Liver (tissue), 9 donors: ENCODE results near the gene ZBTB7B. TPM values are rescaled to one million over a fixed set of nuclear protein-coding genes. Genes with fewer than 3 reads are reported as not detected.

ENCODE experiments used
- DNase-seq: peaks from one replicate; pipeline ENCODE4 v3.0.0-alpha.2; 2017; ENCODE audit warnings: low spot score
- H3K27ac ChIP-seq, 2 donors: one replicate each; pipeline ENCODE4 v1.7.0; 2013; ENCODE audit warnings: inconsistent platforms in 2 of 2, low read length in 2 of 2, control low read depth in 1 of 2, low read depth in 1 of 2, mild to moderate bottlenecking in 1 of 2
- H3K27me3 ChIP-seq, 4 donors: one replicate each; pipeline versions ENCODE4 v1.6.1 to v1.7.0; 2013; ENCODE audit warnings: low read length in 3 of 4, inconsistent platforms in 1 of 4, mild to moderate bottlenecking in 1 of 4, moderate library complexity in 1 of 4; ENCODE audit not compliant: control insufficient read depth in 4 of 4, insufficient read depth in 4 of 4
- H3K36me3 ChIP-seq, 4 donors: one replicate each; pipeline versions ENCODE4 v1.6.1 to v1.7.0; 2013; ENCODE audit warnings: low read length in 3 of 4, mild to moderate bottlenecking in 3 of 4, low read depth in 1 of 4, moderate library complexity in 1 of 4; ENCODE audit not compliant: control insufficient read depth in 4 of 4, insufficient read depth in 3 of 4
- H3K4me1 ChIP-seq, 4 donors: one replicate each; pipeline versions ENCODE4 v1.6.1 to v1.7.0; 2013; ENCODE audit warnings: low read length in 3 of 4, mild to moderate bottlenecking in 3 of 4, moderate library complexity in 1 of 4; ENCODE audit not compliant: control insufficient read depth in 4 of 4, insufficient read depth in 4 of 4
- H3K4me3 ChIP-seq, 3 donors: one replicate each; pipeline versions ENCODE4 v1.6.1 to v1.7.0; 2013; ENCODE audit warnings: low read length in 3 of 3, control low read depth in 1 of 3, low read depth in 1 of 3, mild to moderate bottlenecking in 1 of 3
- H3K9ac ChIP-seq, 2 donors: one replicate each; pipeline ENCODE4 v1.7.0; 2013; ENCODE audit warnings: low read length in 2 of 2, mild to moderate bottlenecking in 2 of 2, moderate library complexity in 2 of 2, control low read depth in 1 of 2, low read depth in 1 of 2
- H3K9me3 ChIP-seq, 4 donors: one replicate each; pipeline versions ENCODE4 v1.6.1 to v1.7.0; 2013; ENCODE audit warnings: low read length in 3 of 4; ENCODE audit not compliant: control insufficient read depth in 4 of 4
- ATF3 ChIP-seq: IDR thresholded peaks from 2 replicates; pipeline ENCODE4 v1.6.1; 2016; ENCODE audit warnings: antibody characterized with exemption
- CTCF ChIP-seq: fragments of 150-350 bp; IDR thresholded peaks from 2 replicates; pipeline ENCODE4 v1.5.1; 2017; ENCODE audit warnings: improper control_type of control experiment, low read depth, low read length; ENCODE audit not compliant: missing input control
- EGR1 ChIP-seq, 2 donors: IDR thresholded peaks; 2 replicates each; pipeline ENCODE4 v1.6.1; 2016 to 2018; ENCODE audit warnings: antibody characterized with exemption in 2 of 2, low read depth in 2 of 2
- FOXA1 ChIP-seq: IDR thresholded peaks from 2 replicates; pipeline ENCODE4 v1.6.1; 2016; ENCODE audit warnings: antibody characterized with exemption
- FOXA2 ChIP-seq: IDR thresholded peaks from 2 replicates; pipeline ENCODE4 v1.6.1; 2016; ENCODE audit warnings: antibody characterized with exemption
- GABPA ChIP-seq, 2 donors: IDR thresholded peaks in 1 of 2; conservative IDR thresholded peaks in 1 of 2; 2 replicates each; pipeline ENCODE4 v1.6.1; 2016; ENCODE audit warnings: antibody characterized with exemption in 2 of 2, mild to moderate bottlenecking in 1 of 2, moderate library complexity in 1 of 2
- HNF4A ChIP-seq, 2 donors: conservative IDR thresholded peaks; 2 replicates each; pipeline ENCODE4 v1.6.1; 2016; ENCODE audit warnings: antibody characterized with exemption in 2 of 2, mild to moderate bottlenecking in 2 of 2
- HNF4G ChIP-seq: IDR thresholded peaks from 2 replicates; pipeline ENCODE4 v1.6.1; 2016; ENCODE audit warnings: antibody characterized with exemption
- JUND ChIP-seq, 2 donors: IDR thresholded peaks; 2 replicates each; pipeline ENCODE4 v1.6.1; 2016; ENCODE audit warnings: antibody characterized with exemption in 2 of 2
- MAX ChIP-seq: IDR thresholded peaks from 2 replicates; pipeline ENCODE4 v1.6.1; 2016; ENCODE audit warnings: antibody characterized with exemption
- NR2F2 ChIP-seq: IDR thresholded peaks from 2 replicates; pipeline ENCODE4 v1.6.1; 2016; ENCODE audit warnings: antibody characterized with exemption
- RAD21 ChIP-seq, 2 donors: IDR thresholded peaks; 2 replicates each; pipeline ENCODE4 v1.6.1; 2016; ENCODE audit warnings: antibody characterized with exemption in 2 of 2, mild to moderate bottlenecking in 2 of 2
- REST ChIP-seq: IDR thresholded peaks from 2 replicates; pipeline ENCODE4 v1.6.1; 2016; ENCODE audit warnings: antibody characterized with exemption, mild to moderate bottlenecking
- RXRA ChIP-seq, 2 donors: IDR thresholded peaks; 2 replicates each; pipeline ENCODE4 v1.6.1; 2017 to 2018; ENCODE audit warnings: antibody characterized with exemption in 2 of 2, mild to moderate bottlenecking in 1 of 2
- SP1 ChIP-seq: IDR thresholded peaks from 2 replicates; pipeline ENCODE4 v1.6.1; 2018; ENCODE audit warnings: antibody characterized with exemption, mild to moderate bottlenecking
- TAF1 ChIP-seq: conservative IDR thresholded peaks from 2 replicates; pipeline ENCODE4 v1.6.1; 2016; ENCODE audit warnings: antibody characterized with exemption, mild to moderate bottlenecking
- YY1 ChIP-seq: IDR thresholded peaks from 2 replicates; pipeline ENCODE4 v1.6.1; 2016; ENCODE audit warnings: antibody characterized with exemption, mild to moderate bottlenecking
- ZBTB33 ChIP-seq: IDR thresholded peaks from 2 replicates; pipeline ENCODE4 v1.6.1; 2016; ENCODE audit warnings: antibody characterized with exemption
- WGBS: extraction: QIAGEN DNeasy Blood & Tissue Kit; methylation state at CpG from one replicate; pipeline ENCODE4 v1.1.7; 2013; 5-methylcytosine and 5-hydroxymethylcytosine counted together
- polyA plus RNA-seq, 2 donors: library from polyadenylated mRNA; stranded (reverse) in 1 of 2; unstranded in 1 of 2; fragments of 200-250 nt in 1 of 2; fragments of >200 nt in 1 of 2; fragmentation: Nextera tagmentation in 1 of 2; extraction: Ambion mirVana in 1 of 2; gene quantifications; one replicate each; pipeline versions ENCODE4 v1.2.1 to v1.2.3, GENCODE V29; 2013 to 2015
- total RNA-seq, 2 donors: library from RNA; depleted of rRNA; stranded (reverse); fragments of >200 nt; gene quantifications; one replicate each; pipeline ENCODE4 v1.2.3, GENCODE V29; 2014
- donor health status: healthy.
- donor health status: healthy.
- donor health status: healthy.
- donor health status: healthy.
- donor health status: healthy.

Gene ZBTB7B
- total and polyA plus RNA-seq, 4 donors, result 7.0 to 50.2 (median 21.1) TPM

GRCh38 chr1:154972213-154972516 is 30.4 kb upstream of the ZBTB7B start (continued):
- no peak for TF ChIP-seq REST

GRCh38 chr1:154972517-154973343 is 29.9 kb upstream of the ZBTB7B start:
- H3K9me3 ChIP-seq, result no peaks in the 10 kb centered on the region
- H3K4me3 ChIP-seq, result peak overlapping the region; percentile 69 to 87 (median 71)
- peak overlapping the region; percentile 89 to 99 for H3K27ac ChIP-seq
- peaks cover 0 to 7% (median 6%) of the 10 kb centered on the region in 4 donors for H3K36me3 ChIP-seq
- peak; percentile 59 for DNase-seq
- TF ChIP-seq RXRA (IDR thresholded peaks at IDR 0.05) (peak; percentile 78 to 82), RAD21 (IDR thresholded peaks at IDR 0.05) (peak; percentile 21 to 43), GABPA (IDR thresholded peaks at IDR 0.05 in 1 of 2, conservative IDR thresholded peaks at IDR 0.05 in 1 of 2) (peak; percentile 49 to 83), HNF4G (no peak), FOXA2 (no peak), MAX (peak; percentile 94), NR2F2 (no peak), CTCF (no peak), EGR1 (IDR thresholded peaks at IDR 0.05; ENCODE audit: low read depth in 2 of 2) (peak; percentile 79 to 94), ATF3 (no peak), REST (peak; percentile 92), JUND (IDR thresholded peaks at IDR 0.05) (peak in 1 of 2 donors; percentile 66), ZBTB33 (peak; percentile 86), HNF4A (conservative IDR thresholded peaks at IDR 0.05) (peak; percentile 65 to 70), TAF1 (peak; percentile 79), YY1 (peak; percentile 97), SP1 (peak; percentile 92), FOXA1 (no peak)
- H3K27me3 ChIP-seq, result no peaks in the 10 kb centered on the region
- H3K9ac ChIP-seq, result peak overlapping the region; percentile 92
- H3K4me1 ChIP-seq, result peaks cover 13 to 44% (median 31%) of the 10 kb centered on the region in 4 donors
- WGBS, result 10% methylated on average over 18 of the region's 18 CpGs
